HEK293 (cell line): Measurements from ENCODE around the gene TNC.

ENCODE experiments used
- CTCF ChIA-PET: fragments of 350-600 bp; formaldehyde crosslinking; extraction: SDS; loops from one replicate; lab custom pipeline; 2021; ENCODE audit warnings: antibody characterized with exemption; lab: Yijun Ruan, JAX
- POLR2A ChIA-PET: fragments of 300-600 bp; formaldehyde crosslinking; extraction: SDS; loops from one replicate; lab custom pipeline; 2020; ENCODE audit warnings: antibody characterized with exemption, inconsistent platforms; lab: Yijun Ruan, JAX
- H3K27ac ChIP-seq: fragments of 200-500 bp; sonication (Bioruptor generic); 2 replicates; pipeline ENCODE4 v1.5.1; 2014; ENCODE audit warnings: low read depth, low read length, control low read depth, inconsistent platforms; ENCODE audit errors: extremely low read depth
- H3K36me3 ChIP-seq, 2 experiments: fragments of 200-500 bp in 1 of 2; sonication (Bioruptor generic) in 1 of 2; 1 replicate in 1 of 2; 2 replicates in 1 of 2; pipeline ENCODE4 v1.5.1; 2014 to 2017; ENCODE audit warnings: inconsistent platforms in 2 of 2, low read length in 2 of 2; ENCODE audit not compliant: control insufficient read depth in 2 of 2, insufficient read depth in 1 of 2
- H3K4me1 ChIP-seq: fragments of 200-500 bp; sonication (Bioruptor generic); 2 replicates; pipeline ENCODE4 v1.5.1; 2014; ENCODE audit warnings: mild to moderate bottlenecking, low read length, inconsistent platforms; ENCODE audit not compliant: control insufficient read depth, insufficient read depth
- H3K4me3 ChIP-seq: 2 replicates; pipeline ENCODE4 v1.5.1; 2011; ENCODE audit warnings: low read depth, mild to moderate bottlenecking, control low read depth, low read length, moderate library complexity
- H3K9me3 ChIP-seq: fragments of 200-500 bp; sonication (Bioruptor generic); 2 replicates; pipeline ENCODE4 v1.5.1; 2014; ENCODE audit warnings: low read depth, low read length, inconsistent platforms; ENCODE audit not compliant: control insufficient read depth, insufficient read depth
- ATF2 ChIP-seq: fragments of 450-650 bp; formaldehyde crosslinking; IDR thresholded peaks from 2 replicates; pipeline ENCODE4 v1.5.1; 2016; ENCODE audit warnings: missing biosample characterization, missing genetic modification characterization, low read depth
- CTCF ChIP-seq: fragments of 450-650 bp; formaldehyde crosslinking; IDR thresholded peaks from 2 replicates; pipeline ENCODE4 v1.5.1; 2016; ENCODE audit warnings: missing biosample characterization, missing genetic modification characterization
- GLIS2 ChIP-seq: fragments of 450-650 bp; formaldehyde crosslinking; IDR thresholded peaks from 2 replicates; pipeline ENCODE4 v1.5.1; 2016; ENCODE audit warnings: missing biosample characterization, missing genetic modification characterization
- HOXA7 ChIP-seq: sonication (generic); formaldehyde crosslinking; IDR thresholded peaks from 2 replicates; pipeline ENCODE4 v1.8.1; 2022; ENCODE audit warnings: missing genetic modification reagents, borderline replicate concordance
- PRDM4 ChIP-seq: fragments of 450-650 bp; formaldehyde crosslinking; IDR thresholded peaks from 2 replicates; pipeline ENCODE4 v1.5.1; 2017; ENCODE audit warnings: missing biosample characterization, missing genetic modification characterization
- SETDB1 ChIP-seq: IDR thresholded peaks from one replicate; pipeline ENCODE4 v1.6.1; 2017; ENCODE audit warnings: mild to moderate bottlenecking, low read length, moderate library complexity, mixed read lengths; ENCODE audit not compliant: insufficient read length
- SP3 ChIP-seq: fragments of 450-650 bp; formaldehyde crosslinking; IDR thresholded peaks from 2 replicates; pipeline ENCODE4 v1.5.1; 2016; ENCODE audit warnings: missing biosample characterization, missing genetic modification characterization
- YY2 ChIP-seq: fragments of 450-650 bp; formaldehyde crosslinking; IDR thresholded peaks from 2 replicates; pipeline ENCODE4 v1.5.1; 2016; ENCODE audit warnings: missing biosample characterization, missing genetic modification characterization
- ZBTB1 ChIP-seq: fragments of 450-650 bp; formaldehyde crosslinking; IDR thresholded peaks from 2 replicates; pipeline ENCODE4 v1.5.1; 2016; ENCODE audit warnings: missing biosample characterization, missing genetic modification characterization
- ZFP37 ChIP-seq: fragments of 450-650 bp; formaldehyde crosslinking; IDR thresholded peaks from 2 replicates; pipeline ENCODE4 v1.5.1; 2016; ENCODE audit warnings: missing biosample characterization, missing genetic modification characterization
- ZNF121 ChIP-seq: fragments of 450-650 bp; formaldehyde crosslinking; IDR thresholded peaks from 2 replicates; pipeline ENCODE4 v1.5.1; 2016; ENCODE audit warnings: missing biosample characterization, missing genetic modification characterization
- ZNF169 ChIP-seq: fragments of 450-650 bp; formaldehyde crosslinking; IDR thresholded peaks from 2 replicates; pipeline ENCODE4 v1.5.1; 2016; ENCODE audit warnings: missing biosample characterization, missing genetic modification characterization
- ZNF175 ChIP-seq: fragments of 450-650 bp; formaldehyde crosslinking; IDR thresholded peaks from 2 replicates; pipeline ENCODE4 v1.5.1; 2016; ENCODE audit warnings: missing biosample characterization, missing genetic modification characterization
- ZNF366 ChIP-seq: fragments of 450-650 bp; formaldehyde crosslinking; conservative IDR thresholded peaks from 2 replicates; pipeline ENCODE4 v1.5.1; 2016; ENCODE audit warnings: missing biosample characterization, missing genetic modification characterization
- ZNF561 ChIP-seq: fragments of 450-650 bp; IDR thresholded peaks from 2 replicates; pipeline ENCODE4 v1.5.1; 2018; ENCODE audit warnings: missing biosample characterization, missing genetic modification characterization, borderline replicate concordance
- ZNF585B ChIP-seq: fragments of 450-650 bp; formaldehyde crosslinking; IDR thresholded peaks from 2 replicates; pipeline ENCODE4 v1.5.1; 2016; ENCODE audit warnings: missing biosample characterization, missing genetic modification characterization
- ZNF701 ChIP-seq: fragments of 450-650 bp; formaldehyde crosslinking; IDR thresholded peaks from 2 replicates; pipeline ENCODE4 v1.5.1; 2016; ENCODE audit warnings: missing biosample characterization, missing genetic modification characterization
- ZNF704 ChIP-seq: fragments of 450-650 bp; formaldehyde crosslinking; IDR thresholded peaks from 2 replicates; pipeline ENCODE4 v1.5.1; 2016; ENCODE audit warnings: missing biosample characterization, missing genetic modification characterization
- ZNF777 ChIP-seq: fragments of 450-650 bp; formaldehyde crosslinking; IDR thresholded peaks from 2 replicates; pipeline ENCODE4 v1.5.1; 2017; ENCODE audit warnings: missing biosample characterization, missing genetic modification characterization, borderline replicate concordance
- TF ChIP-seq, protein P1 (sequence below): fragments of 450-650 bp; formaldehyde crosslinking; IDR thresholded peaks from 2 replicates; pipeline ENCODE4 v1.5.1; 2017; ENCODE audit warnings: missing biosample characterization, missing genetic modification characterization
- TF ChIP-seq, protein P2 (sequence below): fragments of 450-650 bp; IDR thresholded peaks from 2 replicates; pipeline ENCODE4 v1.5.1; 2018; ENCODE audit warnings: missing biosample characterization, mild to moderate bottlenecking, missing genetic modification characterization
- TF ChIP-seq, protein P3 (sequence below): fragments of 450-650 bp; formaldehyde crosslinking; IDR thresholded peaks from 2 replicates; pipeline ENCODE4 v1.5.1; 2016; ENCODE audit warnings: missing biosample characterization, missing genetic modification characterization

Gene TNC

GRCh38 chr9:115000217-115000639, 117.7 kb downstream of the TNC start (continued):
- no peak for TF ChIP-seq PRDM4 (tag by site-specific recombination)

DNA sequence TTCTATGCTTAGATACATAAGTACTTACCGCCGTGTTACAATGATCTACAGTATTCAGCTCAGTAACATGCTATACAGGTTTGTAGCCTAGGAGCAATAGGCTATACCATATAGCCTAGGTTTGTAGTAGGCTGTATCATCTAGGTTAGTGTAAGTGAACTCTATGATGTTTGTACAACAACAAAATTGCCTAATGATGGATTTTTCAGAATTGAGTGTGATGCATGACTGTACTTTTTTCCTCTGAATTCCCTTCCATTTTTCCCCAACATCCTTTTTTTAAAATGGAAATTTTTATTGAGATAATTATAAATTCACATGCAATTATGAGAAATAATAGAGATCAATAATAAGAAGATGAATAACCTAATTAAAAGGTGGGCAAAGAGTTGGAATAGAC, 119.6 kb downstream of the TNC start:
- no peak for TF ChIP-seq ZNF366 (tag by site-specific recombination)
- TF ChIP-seq ZNF585B (tag by site-specific recombination), result no peak
- no peak for TF ChIP-seq ZNF777 (tag by site-specific recombination)
- TF ChIP-seq SP3 (tag by site-specific recombination), result no peak
- TF ChIP-seq ZNF169 (tag by site-specific recombination), result no peak
- no peak for TF ChIP-seq ZNF704 (tag by site-specific recombination)
- TF ChIP-seq, protein P1, sequence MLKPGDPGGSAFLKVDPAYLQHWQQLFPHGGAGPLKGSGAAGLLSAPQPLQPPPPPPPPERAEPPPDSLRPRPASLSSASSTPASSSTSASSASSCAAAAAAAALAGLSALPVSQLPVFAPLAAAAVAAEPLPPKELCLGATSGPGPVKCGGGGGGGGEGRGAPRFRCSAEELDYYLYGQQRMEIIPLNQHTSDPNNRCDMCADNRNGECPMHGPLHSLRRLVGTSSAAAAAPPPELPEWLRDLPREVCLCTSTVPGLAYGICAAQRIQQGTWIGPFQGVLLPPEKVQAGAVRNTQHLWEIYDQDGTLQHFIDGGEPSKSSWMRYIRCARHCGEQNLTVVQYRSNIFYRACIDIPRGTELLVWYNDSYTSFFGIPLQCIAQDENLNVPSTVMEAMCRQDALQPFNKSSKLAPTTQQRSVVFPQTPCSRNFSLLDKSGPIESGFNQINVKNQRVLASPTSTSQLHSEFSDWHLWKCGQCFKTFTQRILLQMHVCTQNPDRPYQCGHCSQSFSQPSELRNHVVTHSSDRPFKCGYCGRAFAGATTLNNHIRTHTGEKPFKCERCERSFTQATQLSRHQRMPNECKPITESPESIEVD (tag by site-specific recombination), result no peak
- no peak for TF ChIP-seq ATF2 (tag by site-specific recombination)
- TF ChIP-seq, protein P2, sequence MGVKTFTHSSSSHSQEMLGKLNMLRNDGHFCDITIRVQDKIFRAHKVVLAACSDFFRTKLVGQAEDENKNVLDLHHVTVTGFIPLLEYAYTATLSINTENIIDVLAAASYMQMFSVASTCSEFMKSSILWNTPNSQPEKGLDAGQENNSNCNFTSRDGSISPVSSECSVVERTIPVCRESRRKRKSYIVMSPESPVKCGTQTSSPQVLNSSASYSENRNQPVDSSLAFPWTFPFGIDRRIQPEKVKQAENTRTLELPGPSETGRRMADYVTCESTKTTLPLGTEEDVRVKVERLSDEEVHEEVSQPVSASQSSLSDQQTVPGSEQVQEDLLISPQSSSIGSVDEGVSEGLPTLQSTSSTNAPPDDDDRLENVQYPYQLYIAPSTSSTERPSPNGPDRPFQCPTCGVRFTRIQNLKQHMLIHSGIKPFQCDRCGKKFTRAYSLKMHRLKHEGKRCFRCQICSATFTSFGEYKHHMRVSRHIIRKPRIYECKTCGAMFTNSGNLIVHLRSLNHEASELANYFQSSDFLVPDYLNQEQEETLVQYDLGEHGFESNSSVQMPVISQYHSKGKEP (tag by site-specific recombination), result no peak
- no peak for TF ChIP-seq ZNF701 (tag by site-specific recombination)
- no peak for TF ChIP-seq ZFP37 (tag by site-specific recombination)
- POLR2A ChIA-PET, result no interaction called here
- no peaks in the 10 kb centered on the region for H3K4me1 ChIP-seq

GRCh38 chr9:114995681-114996221, 122.2 kb downstream of the TNC start:
- Histone ChIP-seq H3K4me1 (no peaks in the 10 kb centered on the region), H3K36me3 (no peaks in the 10 kb centered on the region), H3K4me3 (no peak overlapping the region), H3K27ac (no peak overlapping the region), H3K9me3 (no peaks in the 10 kb centered on the region)
- ChIA-PET POLR2A (no interaction called here), CTCF (no interaction called here)
- no peak for TF ChIP-seq ZNF121 (tag by site-specific recombination)
- TF ChIP-seq CTCF (tag by site-specific recombination), result no peak
- TF ChIP-seq, protein P3, sequence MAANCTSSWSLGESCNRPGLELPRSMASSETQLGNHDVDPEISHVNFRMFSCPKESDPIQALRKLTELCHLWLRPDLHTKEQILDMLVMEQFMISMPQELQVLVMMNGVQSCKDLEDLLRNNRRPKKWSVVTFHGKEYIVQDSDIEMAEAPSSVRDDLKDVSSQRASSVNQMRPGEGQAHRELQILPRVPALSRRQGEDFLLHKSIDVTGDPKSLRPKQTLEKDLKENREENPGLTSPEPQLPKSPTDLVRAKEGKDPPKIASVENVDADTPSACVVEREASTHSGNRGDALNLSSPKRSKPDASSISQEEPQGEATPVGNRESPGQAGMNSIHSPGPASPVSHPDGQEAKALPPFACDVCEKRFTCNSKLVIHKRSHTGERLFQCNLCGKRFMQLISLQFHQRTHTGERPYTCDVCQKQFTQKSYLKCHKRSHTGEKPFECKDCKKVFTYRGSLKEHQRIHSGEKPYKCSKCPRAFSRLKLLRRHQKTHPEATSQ (tag by site-specific recombination), result no peak
- no peak for TF ChIP-seq ZBTB1 (tag by site-specific recombination)
- no peak for TF ChIP-seq YY2 (tag by site-specific recombination)
- no peak for TF ChIP-seq SETDB1
- no peak for TF ChIP-seq GLIS2 (tag by site-specific recombination)
- no peak for TF ChIP-seq ZNF175 (tag by site-specific recombination)
- no peak for TF ChIP-seq ZNF701 (tag by site-specific recombination)
- no peak for TF ChIP-seq ZNF561
- TF ChIP-seq HOXA7 (CRISPR knock-in tag), result no peak

More for the DNA sequence above, 119.6 kb downstream of the TNC start:
- Histone ChIP-seq H3K4me3 (no peak overlapping the region), H3K9me3 (no peaks in the 10 kb centered on the region), H3K27ac (no peak overlapping the region), H3K36me3 (no peaks in the 10 kb centered on the region)
- CTCF ChIA-PET, result interaction anchor here (0.6 to 1.0 kb wide), 3 partner anchors 91 to 392 kb away, joined by 3 to 4 read pairs (median 3); no protein-coding TSS in a partner anchor
